A549 (cell line): Measurements from ENCODE around the gene TMEM205.

Source experiments
- BHLHE40 ChIP-seq: IDR thresholded peaks from 2 replicates; pipeline ENCODE4 v1.6.1; 2012; ENCODE audit warnings: low read depth, low read length, inconsistent platforms
- CBX8 ChIP-seq: fragments of 200-600 bp; sonication (generic); IDR thresholded peaks from 2 replicates; pipeline ENCODE4 v1.6.1; 2016
- CHD2 ChIP-seq: fragments of 150-350 bp; IDR thresholded peaks from 2 replicates; pipeline ENCODE4 v1.6.1; 2014; ENCODE audit warnings: low read length; ENCODE audit not compliant: partially characterized antibody
- MYC ChIP-seq: IDR thresholded peaks from 2 replicates; pipeline ENCODE4 v1.6.1; 2012; ENCODE audit warnings: mild to moderate bottlenecking, inconsistent platforms, low read length, improper control_type of control experiment, borderline replicate concordance
- NPAS2 ChIP-seq: fragments of 250-450 bp; sonication (Bioruptor Pico); IDR thresholded peaks from 2 replicates; pipeline ENCODE4 v1.8.0; 2022; ENCODE audit warnings: mild to moderate bottlenecking, moderate library complexity, borderline replicate concordance
- TF ChIP-seq, protein P1 (sequence below): fragments of >200 bp; sonication (Bioruptor Twin); formaldehyde crosslinking; IDR thresholded peaks from 3 replicates; pipeline ENCODE4 v1.5.1; 2016
- TF ChIP-seq, protein P2 (sequence below): fragments of 200-600 bp; sonication (generic); IDR thresholded peaks from 2 replicates; pipeline ENCODE4 v1.6.1; 2016; ENCODE audit warnings: antibody characterized with exemption, mild to moderate bottlenecking, moderate library complexity

- TF ChIP-seq, protein P1, sequence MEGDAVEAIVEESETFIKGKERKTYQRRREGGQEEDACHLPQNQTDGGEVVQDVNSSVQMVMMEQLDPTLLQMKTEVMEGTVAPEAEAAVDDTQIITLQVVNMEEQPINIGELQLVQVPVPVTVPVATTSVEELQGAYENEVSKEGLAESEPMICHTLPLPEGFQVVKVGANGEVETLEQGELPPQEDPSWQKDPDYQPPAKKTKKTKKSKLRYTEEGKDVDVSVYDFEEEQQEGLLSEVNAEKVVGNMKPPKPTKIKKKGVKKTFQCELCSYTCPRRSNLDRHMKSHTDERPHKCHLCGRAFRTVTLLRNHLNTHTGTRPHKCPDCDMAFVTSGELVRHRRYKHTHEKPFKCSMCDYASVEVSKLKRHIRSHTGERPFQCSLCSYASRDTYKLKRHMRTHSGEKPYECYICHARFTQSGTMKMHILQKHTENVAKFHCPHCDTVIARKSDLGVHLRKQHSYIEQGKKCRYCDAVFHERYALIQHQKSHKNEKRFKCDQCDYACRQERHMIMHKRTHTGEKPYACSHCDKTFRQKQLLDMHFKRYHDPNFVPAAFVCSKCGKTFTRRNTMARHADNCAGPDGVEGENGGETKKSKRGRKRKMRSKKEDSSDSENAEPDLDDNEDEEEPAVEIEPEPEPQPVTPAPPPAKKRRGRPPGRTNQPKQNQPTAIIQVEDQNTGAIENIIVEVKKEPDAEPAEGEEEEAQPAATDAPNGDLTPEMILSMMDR, result no peak
- TF ChIP-seq, protein P2, sequence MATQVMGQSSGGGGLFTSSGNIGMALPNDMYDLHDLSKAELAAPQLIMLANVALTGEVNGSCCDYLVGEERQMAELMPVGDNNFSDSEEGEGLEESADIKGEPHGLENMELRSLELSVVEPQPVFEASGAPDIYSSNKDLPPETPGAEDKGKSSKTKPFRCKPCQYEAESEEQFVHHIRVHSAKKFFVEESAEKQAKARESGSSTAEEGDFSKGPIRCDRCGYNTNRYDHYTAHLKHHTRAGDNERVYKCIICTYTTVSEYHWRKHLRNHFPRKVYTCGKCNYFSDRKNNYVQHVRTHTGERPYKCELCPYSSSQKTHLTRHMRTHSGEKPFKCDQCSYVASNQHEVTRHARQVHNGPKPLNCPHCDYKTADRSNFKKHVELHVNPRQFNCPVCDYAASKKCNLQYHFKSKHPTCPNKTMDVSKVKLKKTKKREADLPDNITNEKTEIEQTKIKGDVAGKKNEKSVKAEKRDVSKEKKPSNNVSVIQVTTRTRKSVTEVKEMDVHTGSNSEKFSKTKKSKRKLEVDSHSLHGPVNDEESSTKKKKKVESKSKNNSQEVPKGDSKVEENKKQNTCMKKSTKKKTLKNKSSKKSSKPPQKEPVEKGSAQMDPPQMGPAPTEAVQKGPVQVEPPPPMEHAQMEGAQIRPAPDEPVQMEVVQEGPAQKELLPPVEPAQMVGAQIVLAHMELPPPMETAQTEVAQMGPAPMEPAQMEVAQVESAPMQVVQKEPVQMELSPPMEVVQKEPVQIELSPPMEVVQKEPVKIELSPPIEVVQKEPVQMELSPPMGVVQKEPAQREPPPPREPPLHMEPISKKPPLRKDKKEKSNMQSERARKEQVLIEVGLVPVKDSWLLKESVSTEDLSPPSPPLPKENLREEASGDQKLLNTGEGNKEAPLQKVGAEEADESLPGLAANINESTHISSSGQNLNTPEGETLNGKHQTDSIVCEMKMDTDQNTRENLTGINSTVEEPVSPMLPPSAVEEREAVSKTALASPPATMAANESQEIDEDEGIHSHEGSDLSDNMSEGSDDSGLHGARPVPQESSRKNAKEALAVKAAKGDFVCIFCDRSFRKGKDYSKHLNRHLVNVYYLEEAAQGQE, result no peak
- TF ChIP-seq CHD2, result no peak
- TF ChIP-seq CBX8, result no peak
- TF ChIP-seq MYC, result no peak
- TF ChIP-seq NPAS2 (CRISPR knock-in tag), result no peak
- TF ChIP-seq BHLHE40, result no peak
Observed at GRCh38 chr19:11373166-11373884, 27.3 kb upstream of the TMEM205 start.
